ENCODE measurements around the gene CRIM1.

CRIM1 gene

DNA sequence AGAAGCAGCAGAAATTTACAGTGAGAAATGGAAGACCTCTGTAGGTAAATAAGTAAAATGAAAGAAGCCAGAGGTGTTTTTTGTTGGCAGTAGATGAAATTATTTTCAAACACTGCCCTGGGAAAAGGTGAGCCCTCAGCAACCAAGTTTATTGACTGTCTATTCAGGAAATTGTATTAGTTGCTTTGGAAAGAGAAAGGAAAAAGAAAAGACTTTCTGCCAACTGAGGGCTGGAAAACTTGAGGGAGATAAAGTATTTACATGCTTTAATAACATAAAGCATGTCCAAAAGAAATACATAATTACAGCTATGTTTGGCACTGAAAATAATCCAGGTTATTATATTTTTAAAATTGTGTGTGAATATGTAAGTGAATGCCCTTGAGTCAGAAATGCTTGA, 14.7 kb downstream of the CRIM1 start:
- DNase-seq = no peak
- intact Hi-C loops (cut with DNase I) = no loop called here

- DNase-seq = no peak
These were observed 15.7 kb downstream of the CRIM1 start for GRCh38 chr2:36371070-36371874.

DNA sequence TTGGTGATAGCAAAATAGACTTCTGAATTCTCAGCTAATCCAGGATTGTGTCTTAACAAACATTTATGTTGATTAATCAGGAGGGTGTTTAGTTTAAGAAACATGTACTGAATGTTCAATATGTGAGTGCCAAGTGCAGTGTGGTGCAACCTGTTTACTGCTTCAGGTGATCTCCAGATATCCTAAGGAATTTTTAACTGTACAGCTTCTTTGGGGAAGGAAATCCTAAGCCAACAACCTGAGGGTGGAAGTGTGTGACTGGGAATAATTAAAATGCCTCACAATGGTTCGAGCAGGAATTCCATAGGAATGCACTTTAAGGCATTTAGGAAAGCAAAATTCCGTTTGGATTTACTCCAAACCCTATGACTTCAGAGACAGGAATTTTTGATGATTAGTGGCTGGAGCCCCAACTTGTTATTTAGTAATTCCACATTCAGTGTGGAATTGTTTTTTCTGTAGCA, 16.4 kb downstream of the CRIM1 start:
- DNase-seq = no peak
- intact Hi-C loops (cut with DNase I) = no loop called here

More at GRCh38 chr2:36371070-36371874, 15.7 kb downstream of the CRIM1 start:
- intact Hi-C loops (cut with DNase I) = no loop called here

- DNase-seq = no peak
- intact Hi-C loops (cut with DNase I) = no loop called here
These were observed 17.8 kb downstream of the CRIM1 start for GRCh38 chr2:36373149-36373926.

DNA sequence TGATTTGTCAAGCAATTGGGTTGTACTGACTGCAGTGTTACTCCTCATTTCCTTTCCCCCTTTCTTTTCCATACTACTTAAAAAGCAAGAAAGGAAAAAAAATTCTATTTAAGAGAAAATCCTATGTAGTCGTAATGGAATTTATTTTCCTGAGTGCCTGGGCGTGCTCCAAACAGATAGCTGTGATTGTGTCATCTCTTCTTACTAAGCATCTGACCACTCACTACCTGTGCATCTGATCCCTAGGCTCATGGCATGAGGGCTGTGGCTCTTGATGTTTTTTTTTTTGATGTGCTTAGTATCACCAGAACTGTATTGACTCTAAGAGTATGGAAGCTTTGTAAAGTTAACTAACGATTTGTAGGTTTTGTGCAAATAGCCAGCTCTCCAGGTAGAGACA, 19.0 kb downstream of the CRIM1 start:
- no peak for DNase-seq
- intact Hi-C loops (cut with DNase I) = no loop called here

DNA sequence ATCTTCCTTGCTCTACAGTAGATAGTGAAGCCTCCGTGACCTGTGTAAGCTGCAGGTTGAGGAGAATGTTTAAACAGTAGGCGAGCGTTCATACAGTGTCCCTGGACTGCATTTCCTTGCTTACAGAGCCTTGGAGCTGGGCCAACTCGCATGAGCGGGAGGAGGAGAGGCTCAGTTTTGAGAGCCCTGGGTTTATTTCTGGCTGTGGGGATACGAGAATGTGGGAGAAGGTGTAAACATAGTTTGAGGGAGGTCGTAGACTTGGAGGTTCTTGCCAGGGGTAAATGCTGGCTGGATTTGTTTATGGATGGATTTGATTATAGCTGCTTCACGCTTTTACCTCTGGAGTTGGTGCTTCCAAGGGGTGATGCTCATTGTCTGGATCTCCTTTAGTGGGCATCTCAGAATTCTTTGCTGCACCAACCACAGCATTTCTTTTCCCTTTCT, 20.8 kb downstream of the CRIM1 start:
- DNase-seq = peak in 7 of 10 donors; percentile 48 to 90 (median 67)
- intact Hi-C loops (cut with DNase I) = no loop called here

GRCh38 chr2:36376992-36377738, 21.6 kb downstream of the CRIM1 start:
- intact Hi-C loops (cut with DNase I) = no loop called here
- DNase-seq = no peak

- DNase-seq = no peak
- intact Hi-C loops (cut with DNase I) = no loop called here
These were observed 24.3 kb downstream of the CRIM1 start for GRCh38 chr2:36379710-36380448.

DNA sequence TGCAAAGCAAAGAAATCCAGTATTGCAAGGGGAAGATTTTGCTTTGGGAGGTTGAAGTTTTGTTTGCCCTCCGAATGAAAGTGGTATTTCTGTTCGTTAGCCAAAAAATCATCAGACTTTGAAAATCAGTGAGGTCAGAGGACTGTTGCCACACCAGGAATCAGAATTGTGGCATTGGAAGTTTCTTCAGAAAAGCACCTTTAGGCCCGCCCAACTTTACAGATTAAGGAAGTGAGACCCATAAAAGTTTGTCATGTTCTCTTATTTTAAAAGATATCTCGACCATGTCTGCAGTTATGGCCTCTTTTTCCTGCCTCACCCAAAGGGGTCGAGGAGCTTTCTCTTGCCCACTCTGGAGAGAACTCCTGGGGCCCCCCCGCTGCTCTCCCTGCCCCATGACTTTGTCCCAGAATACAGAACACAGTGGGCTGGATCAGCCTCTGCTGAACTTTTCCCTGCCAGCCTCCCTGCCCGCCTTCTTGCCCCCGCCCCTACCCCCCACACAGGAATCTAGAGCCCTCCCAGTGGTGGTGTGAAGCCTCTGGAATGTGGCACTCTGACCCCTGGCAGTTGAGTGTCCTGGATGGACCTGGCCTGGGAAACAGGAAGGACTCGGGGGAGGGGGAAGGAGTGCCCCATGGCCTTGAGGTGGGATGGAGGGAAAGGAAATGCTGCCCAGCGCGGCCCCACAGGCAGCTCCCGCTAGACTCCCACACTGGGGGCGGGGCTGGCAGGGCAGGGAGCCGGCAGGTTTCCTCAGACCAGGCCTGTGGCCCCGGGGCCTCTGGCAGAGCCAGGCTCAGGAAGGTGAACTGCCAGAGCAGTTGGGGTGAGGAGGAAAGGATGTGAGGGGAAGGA, 25.3 kb downstream of the CRIM1 start:
- DNase-seq = no peak
- intact Hi-C loops (cut with DNase I) = no loop called here

- DNase-seq = peak in 1 of 10 donors; percentile 8
- intact Hi-C loops (cut with DNase I) = no loop called here
These were observed 26.4 kb downstream of the CRIM1 start for GRCh38 chr2:36381993-36382392.

- DNase-seq = no peak
- intact Hi-C loops (cut with DNase I) = no loop called here
These were observed 26.9 kb downstream of the CRIM1 start for GRCh38 chr2:36382472-36382871.

DNA sequence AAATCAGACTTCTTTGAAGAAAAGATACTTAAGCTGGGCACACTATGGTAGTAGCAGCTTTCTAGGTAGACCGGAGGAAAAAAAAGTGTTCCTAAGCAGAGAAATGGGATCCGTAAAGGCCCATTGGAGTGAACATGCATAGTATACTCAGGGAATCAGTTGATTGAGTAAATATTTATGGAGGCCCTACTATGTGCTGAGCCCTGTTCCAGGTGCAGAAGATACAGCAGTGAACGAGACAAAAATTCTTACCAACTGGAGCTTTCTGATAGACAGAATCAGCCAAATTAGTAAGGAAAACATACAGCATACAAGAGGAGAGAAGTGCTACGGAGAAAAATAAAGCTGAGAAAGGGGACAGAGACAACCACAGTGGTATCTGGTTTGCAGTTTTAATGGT, 28.1 kb downstream of the CRIM1 start:
- DNase-seq = no peak
- intact Hi-C loops (cut with DNase I) = no loop called here

- intact Hi-C loops (cut with DNase I) = no loop called here
- DNase-seq = no peak
These were observed 28.9 kb downstream of the CRIM1 start for GRCh38 chr2:36384454-36384853.

- intact Hi-C loops (cut with DNase I) = no loop called here
- no peak for DNase-seq
These were observed 30.0 kb downstream of the CRIM1 start for GRCh38 chr2:36385603-36386002.

DNA sequence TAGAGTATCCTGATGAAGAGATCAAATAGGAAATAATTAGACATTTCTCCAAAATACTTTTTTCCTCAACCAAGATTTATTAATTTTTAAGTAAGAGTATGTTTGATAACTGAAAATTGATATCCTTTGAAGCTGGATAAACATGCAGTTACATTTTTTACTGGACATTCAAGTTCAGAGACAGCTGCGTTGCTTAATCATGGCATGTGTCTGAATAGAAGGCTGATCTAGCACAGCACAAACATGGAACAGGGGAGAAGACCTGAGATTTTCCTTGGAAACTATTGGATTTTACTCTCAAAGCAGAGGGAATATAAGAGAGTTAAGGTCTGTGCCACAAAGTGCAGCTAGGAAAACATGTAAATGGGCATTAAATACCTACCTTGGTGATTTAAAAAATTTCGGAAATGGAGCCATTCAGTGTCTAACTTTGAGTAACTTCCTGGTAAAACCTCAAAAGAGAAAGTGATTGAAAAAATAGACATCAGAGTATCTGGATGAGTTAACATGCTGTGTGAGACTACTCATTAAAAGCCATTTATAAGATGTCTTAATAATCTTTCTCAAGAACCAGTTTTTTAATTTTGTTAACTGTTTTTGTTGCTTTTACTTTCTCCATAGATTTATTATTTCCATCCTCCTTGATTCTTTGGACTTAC, 31.8 kb downstream of the CRIM1 start:
- no peak for DNase-seq
- intact Hi-C loops (cut with DNase I) = no loop called here

DNA sequence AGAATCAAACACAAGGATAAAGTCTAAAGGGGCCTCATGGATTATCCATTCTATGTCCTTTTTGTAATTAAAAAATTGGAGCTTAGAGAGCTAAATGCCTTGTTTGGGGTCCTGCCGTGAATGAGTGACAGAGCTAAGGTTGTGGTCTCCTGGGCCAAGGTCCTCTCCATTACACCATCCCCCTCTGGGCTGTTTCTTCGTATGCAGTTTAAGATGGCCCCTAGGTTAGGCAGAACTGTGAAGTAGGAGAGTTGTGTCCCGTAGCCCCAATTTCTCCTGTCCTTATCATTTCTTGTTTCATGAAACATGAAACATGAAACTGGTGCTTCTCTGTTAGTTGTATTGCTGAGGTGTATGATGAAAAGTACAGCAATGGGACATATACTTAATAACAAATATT, 32.9 kb downstream of the CRIM1 start:
- no peak for DNase-seq
- intact Hi-C loops (cut with DNase I) = no loop called here

DNA sequence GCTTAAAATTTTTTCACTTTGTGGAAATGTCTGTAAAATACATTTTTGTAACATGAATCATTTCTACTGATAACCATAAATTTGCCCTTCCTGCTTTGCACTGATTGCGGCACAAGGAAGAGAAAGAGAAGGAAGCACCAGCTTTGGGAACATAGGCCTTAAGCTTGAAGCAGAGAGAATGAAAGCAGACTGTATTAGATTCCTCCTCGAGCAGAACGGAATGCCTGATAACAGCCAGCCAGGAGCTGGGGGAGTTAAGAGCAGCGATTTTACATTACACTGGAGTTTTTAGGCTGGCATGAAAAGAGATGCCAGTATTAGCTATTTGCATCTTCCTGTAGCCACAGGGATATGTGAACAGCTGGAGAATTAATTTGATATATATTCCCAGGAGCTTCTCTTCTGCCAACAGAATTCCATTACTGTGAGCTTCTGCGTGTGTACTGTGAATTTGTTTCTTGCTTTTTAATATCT, 33.5 kb downstream of the CRIM1 start:
- no peak for DNase-seq
- intact Hi-C loops (cut with DNase I) = no loop called here

- intact Hi-C loops (cut with DNase I) = no loop called here
These were observed 34.0 kb downstream of the CRIM1 start for GRCh38 chr2:36389577-36389976.

More at GRCh38 chr2:36389577-36389976, 34.0 kb downstream of the CRIM1 start:
- no peak for DNase-seq

Measured in posterior cingulate gyrus (tissue), 11 donors.